NCI-H1417 treated with DMSO at 0.1 percent for 48 hours (cell line): ENCODE data around the gene D2HGDH.
"Not testable (repeated sequence)": the region's sequence is repeated elsewhere in the genome, so short reads cannot be mapped to it uniquely, and the experiment has no call there.

Source experiments
- DNase-seq: peaks from one replicate; lab custom pipeline; 2025; lab: John Stamatoyannopoulos, UW

D2HGDH gene

DNA sequence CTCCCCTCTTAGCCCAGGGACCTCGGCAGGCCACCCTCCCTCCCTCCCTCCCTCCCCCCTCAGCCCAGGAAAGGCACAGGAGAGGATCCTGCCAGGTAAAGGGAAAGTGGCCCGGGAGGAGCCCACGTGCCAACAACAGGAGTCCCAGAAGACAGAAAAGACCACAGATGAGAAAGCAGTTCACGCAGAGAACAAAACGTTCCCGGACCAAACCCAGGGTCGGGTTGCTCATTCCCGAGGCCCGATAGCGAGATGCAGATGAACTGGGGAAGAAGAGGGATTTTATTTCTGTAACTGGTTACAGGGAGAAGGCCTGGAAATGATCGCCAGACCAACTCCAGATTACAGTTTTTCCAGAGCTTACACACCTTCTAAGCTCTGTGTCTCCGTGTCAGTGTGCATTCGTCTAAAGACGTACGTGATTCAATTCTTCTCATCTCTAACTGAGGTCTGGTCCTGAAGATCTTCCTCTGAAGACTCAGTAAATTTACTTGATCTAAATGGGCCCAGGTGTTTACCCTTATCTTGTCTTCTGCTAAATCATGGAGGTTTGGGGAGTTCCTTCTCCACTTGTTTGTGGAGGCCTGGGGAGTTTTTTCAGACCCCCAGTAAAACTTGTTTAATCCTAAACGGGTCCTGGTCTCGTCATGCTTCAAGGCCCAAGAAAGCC, 73.8 kb downstream of the D2HGDH start:
- DNase-seq: no peak

DNA sequence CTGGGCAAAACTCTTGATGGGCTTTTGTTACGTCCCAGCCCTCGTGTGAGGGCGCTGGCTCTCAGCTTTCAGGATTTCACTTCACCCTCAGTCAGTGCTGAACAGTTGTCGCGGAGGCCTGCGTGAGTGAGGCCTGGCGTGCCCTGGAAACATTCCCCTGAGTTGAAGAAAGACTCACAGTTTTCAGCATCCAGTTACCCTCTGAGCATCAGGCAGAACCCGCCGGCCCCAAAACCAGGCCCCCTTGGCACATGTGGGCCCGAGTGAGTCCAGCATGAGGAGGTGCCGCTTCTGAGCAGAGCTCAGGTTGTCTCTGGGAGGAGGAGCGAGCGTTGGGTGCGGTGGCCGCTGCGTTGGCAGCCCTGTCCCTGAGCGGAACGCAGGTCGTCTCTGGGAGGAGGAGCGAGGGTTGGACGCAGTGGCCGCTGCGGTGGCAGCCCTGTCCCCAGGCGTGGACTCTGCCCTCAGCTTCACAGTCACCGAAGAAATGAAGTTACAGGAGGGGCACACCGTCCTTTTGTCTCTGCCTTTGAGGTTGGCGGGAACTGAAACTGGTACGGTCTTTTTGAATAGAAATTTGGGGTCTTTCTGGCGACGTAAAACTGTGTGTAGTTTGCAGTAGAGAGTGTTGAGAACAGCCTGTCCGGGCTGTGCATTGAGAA, 74.4 kb downstream of the D2HGDH start, which contains the start of gene NEU4:
TSS of gene NEU4 (plus strand) at position 473 of the 662 bp plus-strand sequence. CDS start 5,292 bp downstream, outside the sequence.
- no peak for DNase-seq

DNA sequence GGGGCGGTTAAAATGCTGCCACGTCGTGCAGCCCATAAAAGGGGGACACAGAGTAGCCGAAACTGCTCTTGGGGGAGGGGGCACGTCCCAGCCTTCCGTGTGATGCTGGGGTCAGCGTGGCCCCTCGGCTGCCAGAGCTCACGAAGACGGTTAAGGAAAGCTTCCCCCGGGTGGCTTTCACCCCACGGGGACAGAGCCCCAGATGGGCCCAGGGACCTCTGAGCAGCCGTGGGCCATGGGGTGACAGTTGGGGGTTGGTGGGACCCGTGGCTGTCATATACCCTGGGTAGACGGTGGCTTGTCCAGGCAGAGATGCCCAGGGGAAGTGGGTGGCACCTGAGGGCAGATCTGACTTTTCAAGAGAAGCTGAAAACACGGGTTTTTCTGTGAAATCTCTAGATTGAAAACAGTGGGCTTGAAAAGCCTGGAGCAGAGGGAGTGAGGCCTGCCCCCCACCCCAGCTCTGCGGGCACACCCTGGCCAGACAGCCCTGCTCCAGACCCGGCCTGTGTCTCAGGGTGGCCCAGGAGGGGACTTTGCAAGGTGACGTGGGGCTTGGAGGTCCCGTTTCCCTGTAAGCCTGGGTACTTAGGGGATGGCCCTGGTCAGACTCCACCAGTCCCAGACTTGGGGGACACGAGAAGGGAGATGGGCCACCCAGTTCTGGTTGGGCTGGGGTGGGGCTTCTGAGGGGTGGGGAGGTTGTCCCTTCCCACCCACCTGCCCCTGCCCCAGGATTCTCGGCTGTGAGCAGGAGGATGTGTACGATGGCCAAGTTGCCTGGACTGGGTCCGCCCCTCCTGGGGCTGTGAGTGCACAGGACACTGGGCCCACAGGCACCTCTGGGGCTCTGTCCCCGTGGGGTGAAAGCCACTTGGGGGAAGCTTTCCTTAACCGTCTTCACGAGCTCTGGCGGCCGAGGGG, 75.2 kb downstream of the D2HGDH start:
- DNase-seq: no peak

GRCh38 chr2:241810307-241811200, 76.1 kb downstream of the D2HGDH start:
- no peak for DNase-seq

DNA sequence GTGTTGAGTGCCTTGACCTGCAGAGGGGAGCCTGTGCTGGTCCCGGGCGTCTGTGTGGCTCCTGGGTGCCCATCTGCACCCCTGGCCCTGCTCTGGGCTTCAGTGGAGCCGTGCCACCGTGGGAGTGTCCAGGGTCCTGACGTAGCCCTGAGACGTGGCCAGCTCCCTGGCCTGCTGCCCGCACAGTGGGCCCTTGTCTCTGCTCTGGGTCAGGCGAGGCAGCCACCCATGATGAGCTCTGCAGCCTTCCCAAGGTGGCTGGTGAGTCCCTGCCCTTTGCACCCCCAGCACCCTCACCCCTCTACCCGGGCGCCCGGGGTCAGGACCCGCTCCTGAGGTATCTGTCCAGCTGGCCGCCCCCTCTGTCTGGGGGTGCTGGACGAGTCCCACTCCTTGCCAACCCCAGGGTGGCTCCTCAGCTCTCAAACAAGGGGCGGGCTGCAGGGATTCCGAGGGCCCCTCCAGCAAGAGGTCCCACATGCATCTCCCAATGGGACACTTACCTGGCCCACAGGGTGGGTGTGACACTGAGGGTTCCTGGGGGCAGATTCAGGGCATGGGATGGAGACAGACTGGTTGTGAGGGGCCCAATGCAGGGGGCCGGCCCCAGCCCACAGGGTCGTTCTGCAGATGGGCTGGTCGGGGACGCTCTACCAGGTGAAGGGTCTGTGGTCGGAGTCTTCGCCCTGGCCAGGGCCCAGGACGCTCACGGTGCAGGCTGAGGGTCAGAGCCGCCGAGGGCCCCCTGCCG, 76.9 kb downstream of the D2HGDH start:
- DNase-seq: no peak

DNA sequence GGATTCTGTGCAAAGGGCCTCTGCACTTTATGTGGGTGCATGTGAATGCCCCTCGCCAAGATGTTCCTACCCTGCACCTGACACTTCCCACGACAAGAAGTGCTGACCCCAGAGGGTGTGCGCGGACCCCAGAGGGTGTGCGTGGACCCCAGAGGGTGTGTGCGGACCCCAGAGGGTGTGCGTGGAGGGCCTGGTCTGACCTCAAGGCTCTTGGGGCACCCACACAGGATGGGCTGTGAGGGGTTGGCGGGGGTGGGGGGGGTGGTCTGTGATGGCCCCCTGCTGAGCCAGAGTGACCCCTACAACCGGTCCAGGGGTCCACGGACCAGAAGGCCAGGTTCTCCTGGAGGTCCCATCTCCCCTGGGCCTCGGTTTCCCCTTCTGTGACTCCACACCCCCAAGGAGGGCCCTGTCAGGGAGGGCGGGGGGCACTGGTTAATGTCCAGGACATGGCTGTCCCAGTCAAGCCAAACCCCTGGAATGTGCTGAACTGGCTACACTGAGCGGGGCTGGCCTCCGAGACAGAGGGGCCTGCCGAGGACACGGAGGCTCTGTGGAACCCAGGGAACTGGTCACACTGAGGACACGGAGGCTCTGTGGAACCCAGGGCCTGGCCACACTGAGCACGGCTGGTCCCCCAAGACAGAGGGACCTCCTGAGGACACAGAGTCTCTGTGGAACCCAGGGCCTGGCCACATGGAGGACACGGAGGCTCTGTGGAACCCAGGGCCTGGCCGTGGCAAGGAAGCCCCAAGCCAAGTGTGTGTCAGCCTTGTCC, 77.7 kb downstream of the D2HGDH start:
- no peak for DNase-seq

DNA sequence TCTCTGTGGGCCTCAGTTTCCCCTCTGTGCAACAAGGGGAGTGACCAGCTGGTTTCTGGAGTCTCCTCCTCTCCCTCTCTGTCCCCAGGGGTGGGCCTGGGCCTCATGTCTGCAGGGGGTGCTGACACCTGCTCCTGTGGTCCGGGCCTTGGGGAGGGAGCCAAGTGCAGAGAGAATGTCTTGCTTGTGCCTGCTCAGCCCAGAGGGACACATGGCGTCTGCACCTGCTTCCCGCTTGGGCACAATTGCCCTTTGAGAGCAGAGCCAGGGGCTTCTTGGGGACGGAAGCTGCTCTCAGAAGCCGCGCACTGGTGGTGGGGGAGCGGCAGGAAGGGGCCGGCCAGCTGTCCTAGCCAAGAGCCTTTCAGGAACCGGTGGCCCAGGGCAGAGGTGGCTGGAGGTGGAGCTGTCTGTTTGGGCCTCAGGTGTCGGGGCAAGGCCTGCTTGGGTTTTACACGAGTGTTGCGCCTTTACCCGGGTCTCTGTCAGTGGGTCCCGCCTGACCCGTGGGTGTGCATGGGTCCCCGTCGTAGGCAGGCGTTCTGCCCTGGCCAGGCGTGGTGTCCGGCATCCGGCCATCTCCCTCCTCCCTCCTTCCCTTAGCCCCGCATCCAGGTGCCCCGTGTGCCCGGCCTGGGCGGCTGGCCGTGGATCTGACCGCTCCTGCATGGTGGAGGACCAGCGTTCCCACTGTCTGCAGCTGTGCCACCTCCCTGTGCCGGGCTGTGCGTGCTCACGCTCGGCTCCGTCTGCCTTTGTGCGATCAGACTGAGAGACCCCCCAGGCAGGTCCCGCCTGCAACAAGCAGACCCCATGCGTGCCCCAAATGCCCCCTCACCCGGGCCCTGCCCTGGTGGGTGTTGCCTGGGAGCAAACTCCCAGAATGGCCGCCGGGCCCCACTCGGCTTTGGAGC, 78.6 kb downstream of the D2HGDH start:
- DNase-seq: no peak

DNA sequence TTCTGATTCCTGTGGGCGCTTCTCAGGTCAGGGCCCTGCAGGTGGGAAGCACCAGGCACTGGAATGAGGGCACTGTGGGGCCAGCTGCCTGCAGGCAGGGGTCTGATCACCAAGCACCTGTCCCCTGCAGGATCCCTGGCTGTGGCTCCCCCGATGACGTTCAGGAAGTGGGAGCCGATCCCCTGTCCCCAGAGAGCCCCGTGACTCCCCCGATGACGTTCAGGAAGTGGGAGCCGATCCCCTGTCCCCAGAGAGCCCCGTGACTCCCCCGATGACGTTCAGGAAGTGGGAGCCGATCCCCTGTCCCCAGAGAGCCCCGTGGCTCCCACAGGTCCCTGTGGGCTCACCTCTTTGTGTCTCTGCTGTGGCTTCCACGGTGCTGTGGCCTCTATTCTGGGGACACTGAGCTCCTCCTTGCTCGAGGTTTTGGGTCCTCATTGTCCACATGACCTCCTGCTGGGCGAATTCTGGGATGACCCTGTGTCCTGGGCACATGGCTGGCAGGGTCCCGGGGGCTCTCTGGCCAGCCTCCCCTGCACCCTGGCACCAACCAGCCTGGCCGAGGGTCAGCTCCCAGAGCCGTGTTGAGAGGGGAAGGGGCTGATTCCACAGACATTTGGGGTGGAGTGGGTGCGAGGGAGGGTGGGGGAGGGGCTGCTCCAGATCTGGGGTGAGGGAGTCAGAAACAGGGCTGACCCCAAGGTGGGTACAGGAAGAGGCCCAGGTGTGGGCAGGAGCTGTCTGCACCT, 79.4 kb downstream of the D2HGDH start:
- no peak for DNase-seq

DNA sequence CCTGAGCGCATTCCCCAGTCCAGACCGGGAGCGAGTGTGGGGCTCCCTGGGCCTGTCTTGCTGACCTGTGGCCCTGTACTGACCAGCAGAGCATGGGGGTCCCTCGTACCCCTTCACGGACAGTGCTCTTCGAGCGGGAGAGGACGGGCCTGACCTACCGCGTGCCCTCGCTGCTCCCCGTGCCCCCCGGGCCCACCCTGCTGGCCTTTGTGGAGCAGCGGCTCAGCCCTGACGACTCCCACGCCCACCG, 79.9 kb downstream of the D2HGDH start:
- DNase-seq: no peak

DNA sequence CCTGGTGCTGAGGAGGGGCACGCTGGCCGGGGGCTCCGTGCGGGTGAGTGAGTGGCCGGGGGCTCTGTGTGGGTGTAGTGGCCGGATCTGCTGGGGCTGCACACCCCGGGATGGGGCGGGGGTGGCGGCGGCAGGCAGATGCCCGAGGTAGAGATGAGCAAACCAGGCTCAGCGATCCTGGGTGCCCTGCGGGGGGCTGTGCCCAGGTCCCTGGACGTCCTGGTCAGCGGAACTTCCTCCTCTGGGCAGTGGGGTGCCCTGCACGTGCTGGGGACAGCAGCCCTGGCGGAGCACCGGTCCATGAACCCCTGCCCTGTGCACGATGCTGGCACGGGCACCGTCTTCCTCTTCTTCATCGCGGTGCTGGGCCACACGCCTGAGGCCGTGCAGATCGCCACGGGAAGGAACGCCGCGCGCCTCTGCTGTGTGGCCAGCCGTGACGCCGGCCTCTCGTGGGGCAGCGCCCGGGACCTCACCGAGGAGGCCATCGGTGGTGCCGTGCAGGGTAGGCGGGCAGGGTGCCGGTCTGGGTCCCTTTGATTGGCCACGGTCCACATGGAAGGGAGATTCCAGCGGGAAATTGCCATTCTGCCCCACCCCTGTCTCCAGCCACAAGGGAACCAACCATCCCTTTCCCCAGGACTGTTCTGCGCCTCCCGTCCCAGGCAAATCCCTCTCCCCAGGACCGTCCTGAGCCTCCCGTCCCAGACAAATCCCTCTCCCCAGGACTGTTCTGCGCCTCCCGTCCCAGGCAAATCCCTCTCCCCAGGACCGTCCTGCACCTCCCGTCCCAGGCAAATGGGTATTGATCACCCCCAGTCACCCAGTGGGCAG, 80.4 kb downstream of the D2HGDH start:
- no peak for DNase-seq

GRCh38 chr2:241815477-241816430, 81.3 kb downstream of the D2HGDH start:
- DNase-seq: no peak

GRCh38 chr2:241816431-241817121, 82.1 kb downstream of the D2HGDH start:
- no peak for DNase-seq

DNA sequence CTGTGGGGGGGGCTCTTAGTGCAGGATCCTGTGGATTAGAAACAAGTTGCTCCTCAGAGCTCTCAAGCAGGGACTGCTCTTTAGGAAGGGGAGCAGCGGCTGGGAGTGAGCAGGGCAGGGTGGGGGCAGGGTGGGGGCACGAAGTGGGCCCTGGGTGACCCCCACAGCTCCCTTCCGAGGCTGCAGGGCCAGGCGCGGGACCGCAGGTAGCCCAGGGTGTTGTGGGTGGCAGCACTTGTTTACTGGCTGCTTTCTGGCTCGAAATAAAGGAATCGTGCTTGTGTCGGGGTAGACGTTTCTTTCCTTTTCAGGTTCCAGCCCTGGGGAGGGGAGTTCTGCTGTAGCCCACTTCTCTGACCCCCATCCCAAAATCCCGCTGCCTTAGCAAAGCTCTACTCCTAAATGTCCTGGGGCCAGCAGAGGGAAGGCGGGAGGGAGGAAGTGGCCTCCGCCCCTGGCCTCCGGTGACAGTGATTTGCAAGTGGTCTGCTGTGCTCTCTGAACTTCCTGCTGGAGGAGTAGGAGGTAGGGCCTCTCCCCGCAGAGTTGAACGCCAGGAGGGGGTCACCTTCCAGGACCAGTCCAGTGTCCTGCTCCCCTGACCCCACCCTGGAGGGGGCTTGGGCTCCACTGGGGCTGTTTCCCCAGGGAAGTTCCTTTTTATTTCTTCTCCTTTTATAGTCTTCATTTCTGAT, 82.8 kb downstream of the D2HGDH start:
- DNase-seq: no peak

DNA sequence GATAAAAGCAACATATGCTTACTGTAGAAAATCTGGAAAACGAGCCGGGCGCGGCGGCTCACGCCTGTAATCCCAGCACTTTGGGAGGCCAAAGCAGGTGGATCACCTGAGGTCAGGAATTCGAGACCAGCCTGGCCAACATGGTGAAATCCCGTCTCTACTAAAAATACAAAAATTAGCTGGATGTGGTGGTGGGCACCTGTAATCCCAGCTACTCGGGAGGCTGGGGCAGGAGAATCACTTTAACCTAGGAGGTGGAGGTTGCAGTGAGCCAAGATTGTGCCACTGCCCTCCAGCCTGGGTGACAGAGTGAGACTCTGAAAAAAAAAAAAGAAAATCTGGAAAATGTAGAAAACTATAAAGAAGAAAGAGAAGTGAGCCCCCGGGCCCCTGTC, 83.4 kb downstream of the D2HGDH start:
- not testable (repeated sequence) for DNase-seq
